Ammon's horn (tissue), 1 donor: ENCODE data around the gene C13orf46.

Source experiments
- DNase-seq: peaks from one replicate; pipeline ENCODE4 v3.0.0-alpha.2; 2016; ENCODE audit warnings: low spot score

C13orf46 gene

GRCh38 chr13:113905942-113906341 lies 67.9 kb downstream of the C13orf46 start:
- DNase-seq = no peak

- DNase-seq = no peak
Observed at GRCh38 chr13:113905018-113905417, 68.9 kb downstream of the C13orf46 start.

GRCh38 chr13:113904411-113904810 lies 69.5 kb downstream of the C13orf46 start:
- peak; percentile 88 for DNase-seq

DNA sequence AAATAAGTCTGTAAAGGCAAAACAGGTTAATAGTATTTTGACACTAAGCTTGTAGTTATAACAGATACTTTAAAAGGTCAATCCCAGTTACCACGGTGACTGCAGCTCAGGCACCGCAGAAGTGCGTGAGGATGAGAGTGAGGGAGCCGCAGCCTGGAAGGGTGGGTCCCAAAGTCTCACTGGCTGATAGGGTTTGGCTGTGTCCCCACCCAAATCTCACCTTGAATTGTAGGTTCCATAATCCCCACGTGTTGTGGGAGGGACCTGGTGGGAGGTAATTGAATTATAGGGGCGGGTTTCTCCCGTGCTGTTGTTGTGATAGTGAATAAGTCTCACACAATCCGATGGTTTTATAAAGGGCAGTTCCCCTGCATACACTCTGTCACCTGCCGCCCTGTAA lies 70.0 kb downstream of the C13orf46 start:
- DNase-seq = no peak
